IPS DF 4.7 (cell line): ENCODE measurements around the gene CNTNAP5.

Experiments
- DNase-seq: peaks from one replicate; pipeline ENCODE4 v3.0.0-alpha.2; 2013; ENCODE audit warnings: low spot score; ENCODE audit errors: extremely low read depth

The CNTNAP5 gene

DNA sequence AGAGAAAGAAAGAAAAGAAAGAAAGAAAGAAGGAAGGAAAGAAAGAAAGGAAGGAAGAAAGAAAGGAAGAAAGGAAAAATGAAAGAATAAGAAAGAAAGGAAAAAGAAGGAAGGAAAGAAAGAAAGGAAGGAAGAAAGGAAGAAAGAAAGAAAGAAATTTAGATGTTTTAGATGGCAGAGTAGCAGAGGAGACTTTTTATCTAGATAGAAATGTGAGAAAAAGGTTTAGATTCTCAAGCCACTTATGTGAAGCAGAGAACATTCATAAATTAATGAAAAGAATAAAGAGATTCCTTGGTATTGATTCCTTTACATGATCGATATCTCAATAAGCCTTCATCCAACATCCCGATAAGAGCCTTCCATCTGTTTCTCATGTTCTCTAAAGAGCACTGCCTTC is 513.5 kb downstream of the CNTNAP5 start:
- no peak for DNase-seq

DNA sequence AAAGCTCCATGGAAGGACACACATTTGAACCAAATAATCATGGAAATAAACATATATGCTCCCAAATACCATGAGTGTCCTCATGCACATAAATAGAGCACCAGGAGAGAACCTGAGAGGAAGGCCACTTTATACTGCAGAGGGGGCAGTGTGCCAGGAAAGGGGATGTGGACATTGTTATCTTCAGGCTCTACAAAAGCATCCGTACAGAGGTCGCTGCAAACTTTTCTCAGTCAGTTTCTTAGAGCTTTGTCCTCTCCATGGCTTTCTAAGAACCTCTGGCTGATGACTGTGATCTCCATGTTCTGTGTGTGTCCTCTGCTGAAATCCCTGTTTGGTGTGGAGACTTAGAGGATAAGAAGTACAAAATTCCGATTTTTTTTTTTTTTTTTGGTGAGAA is 515.7 kb downstream of the CNTNAP5 start:
- no peak for DNase-seq

DNA sequence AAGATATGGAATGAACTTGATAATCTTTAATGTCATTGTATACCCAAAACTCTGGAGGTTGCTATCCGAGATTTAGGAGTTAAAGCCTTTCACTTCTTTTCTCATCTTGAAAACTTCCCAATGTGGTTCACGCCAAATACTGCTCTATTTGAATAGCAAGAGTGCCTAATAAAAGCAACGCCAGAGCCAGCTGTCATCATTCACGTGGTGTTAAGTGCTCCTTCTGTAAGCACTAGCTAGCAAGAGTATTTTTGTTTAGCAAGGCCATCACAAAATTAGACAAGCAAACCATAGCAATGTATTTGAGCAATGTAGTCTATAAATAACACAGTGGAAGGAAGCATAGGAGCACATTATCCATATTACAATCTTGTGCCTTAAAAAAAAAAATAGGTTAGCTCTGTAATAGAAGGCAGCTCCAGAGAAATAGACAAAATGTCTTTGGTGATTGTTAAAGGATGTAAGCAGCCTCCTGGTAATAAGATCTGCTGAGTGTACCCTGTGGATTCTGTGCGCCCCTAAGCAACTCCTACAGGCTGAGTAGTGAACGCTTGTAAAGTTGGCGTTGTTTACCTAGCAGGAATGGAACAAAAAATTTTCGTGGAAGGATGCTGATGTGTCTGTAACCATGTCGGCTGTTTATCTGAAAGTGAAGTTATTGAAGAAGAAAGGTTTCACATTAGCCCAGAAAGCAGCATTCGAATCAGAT is 518.0 kb downstream of the CNTNAP5 start:
- no peak for DNase-seq

DNA sequence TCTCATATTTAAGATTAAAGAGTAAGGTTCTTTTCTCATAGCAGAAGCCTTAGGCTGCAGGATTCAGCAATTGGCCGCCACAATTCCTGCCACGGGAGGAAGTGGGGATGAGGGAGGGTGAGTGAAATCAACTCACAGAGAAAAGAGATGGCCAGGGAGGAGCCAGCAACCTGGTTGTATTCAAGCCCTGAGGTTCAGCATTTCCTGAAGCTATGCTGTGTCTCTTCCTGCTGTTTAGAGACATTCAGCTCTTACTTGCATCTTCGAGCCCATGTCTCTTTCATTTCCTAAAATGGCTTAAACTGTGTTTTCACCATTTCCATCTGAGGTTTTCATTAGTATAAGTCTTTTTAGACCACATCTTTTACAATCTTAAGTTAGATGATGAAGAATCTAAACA is 522.6 kb downstream of the CNTNAP5 start:
- no peak for DNase-seq

DNA sequence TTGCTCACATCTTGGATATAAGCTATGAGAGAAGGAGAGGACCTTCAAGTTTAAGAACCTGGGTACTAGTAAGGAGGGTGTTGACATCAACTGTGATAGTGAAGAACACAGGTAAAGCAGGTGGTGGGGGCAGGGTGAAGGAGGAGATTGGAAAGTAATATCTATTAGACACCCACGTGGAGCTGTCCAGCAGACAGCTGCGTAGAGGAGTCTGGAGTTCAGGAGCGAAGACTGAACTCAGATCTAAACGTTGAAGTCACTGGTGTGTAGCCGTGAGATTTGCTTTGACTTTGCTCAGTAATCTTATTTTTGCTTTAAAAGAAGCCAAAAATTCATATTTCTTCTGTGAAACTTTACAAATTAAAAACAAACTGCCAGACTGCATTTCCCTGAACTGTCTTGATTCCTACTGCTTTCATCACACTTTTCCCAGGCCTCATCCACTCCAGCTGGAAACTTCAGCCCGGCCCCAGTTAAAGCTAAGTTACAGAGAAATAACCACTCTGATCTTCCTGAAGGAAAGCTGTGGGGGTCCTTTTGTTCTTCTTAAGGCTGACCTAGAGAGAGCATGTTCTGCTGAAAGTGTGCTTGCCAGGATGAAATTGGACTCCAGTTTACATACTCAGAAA is 533.3 kb downstream of the CNTNAP5 start:
- no peak for DNase-seq

DNA sequence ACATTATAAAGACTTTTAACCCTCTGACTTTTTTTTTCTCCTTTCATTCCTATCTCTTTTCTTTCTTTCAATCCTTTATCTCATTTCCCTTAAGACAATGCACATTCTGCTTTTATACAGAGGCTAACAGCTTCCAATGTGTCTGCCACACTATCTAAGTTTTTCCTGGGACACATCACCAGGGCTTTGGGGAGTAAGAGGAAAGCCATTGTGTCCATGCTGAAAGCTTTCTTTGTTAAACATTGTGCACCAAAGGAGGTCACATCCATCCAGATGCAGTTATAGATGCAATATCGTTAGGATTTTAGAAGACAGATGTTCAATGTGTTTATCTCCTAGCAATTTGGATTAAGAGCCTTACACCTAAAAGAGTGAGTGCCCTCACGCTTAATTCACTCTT is 534.1 kb downstream of the CNTNAP5 start:
- no peak for DNase-seq

DNA sequence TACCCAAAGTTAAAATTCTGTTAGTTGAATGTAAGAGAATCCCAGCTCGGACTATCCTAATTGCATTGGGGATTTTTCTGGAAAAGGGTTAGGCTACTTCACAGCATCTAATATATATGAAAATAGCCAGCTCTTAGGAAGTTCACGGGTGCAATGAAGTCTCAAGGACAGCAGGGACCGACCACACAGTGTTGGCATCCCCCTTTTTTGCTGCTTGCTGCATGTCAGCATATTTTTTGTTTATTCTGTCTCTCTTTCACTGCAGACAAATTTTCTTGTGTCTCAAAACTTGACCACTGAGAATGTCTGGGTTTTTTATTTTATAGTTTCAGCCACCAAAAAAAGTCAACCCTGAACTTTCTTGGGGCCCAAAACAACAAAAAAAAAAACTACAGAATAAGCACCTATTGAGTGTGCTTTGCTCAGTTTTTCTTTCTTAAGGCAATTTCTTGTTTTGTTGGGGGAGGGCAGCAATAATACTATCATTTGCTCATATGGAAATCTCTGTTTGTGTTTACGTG is 535.6 kb downstream of the CNTNAP5 start:
- no peak for DNase-seq

DNA sequence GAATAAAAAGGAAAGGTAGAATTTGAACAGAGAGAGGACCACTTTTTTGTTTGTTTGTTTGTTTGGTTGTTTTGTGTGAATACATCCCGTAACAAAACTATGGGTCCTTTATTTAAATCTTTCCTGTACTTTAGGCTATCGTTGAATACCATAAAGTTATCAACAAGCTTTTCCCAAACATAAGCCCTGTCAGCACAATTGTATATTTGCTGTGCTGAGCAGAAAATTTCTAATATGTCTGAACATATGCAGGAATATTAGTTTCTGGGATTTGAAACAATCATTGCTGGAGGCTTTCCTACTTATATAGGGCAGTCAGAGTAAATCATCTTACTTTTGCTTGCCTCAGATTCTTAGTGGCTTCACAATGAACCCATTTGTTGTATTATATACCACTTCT is 536.4 kb downstream of the CNTNAP5 start:
- no peak for DNase-seq

DNA sequence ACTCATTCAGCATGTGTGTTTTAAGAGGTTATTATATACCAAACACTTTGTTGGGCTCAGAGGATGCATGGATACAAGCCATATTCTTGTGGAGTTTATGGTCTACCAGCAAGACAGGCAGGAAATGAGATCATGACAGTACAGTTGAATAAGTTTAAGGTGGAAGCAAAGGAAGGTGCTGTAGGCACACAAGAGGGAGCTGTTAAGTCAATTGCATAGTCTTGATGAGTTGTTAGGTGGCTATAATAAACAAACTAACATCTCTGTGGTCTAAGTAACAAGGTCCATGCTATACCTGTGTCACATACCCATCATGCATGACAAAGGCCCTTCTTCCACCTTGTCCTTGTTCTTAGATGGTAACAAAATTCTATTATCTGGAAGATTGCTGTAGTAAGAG is 538.3 kb downstream of the CNTNAP5 start:
- no peak for DNase-seq

DNA sequence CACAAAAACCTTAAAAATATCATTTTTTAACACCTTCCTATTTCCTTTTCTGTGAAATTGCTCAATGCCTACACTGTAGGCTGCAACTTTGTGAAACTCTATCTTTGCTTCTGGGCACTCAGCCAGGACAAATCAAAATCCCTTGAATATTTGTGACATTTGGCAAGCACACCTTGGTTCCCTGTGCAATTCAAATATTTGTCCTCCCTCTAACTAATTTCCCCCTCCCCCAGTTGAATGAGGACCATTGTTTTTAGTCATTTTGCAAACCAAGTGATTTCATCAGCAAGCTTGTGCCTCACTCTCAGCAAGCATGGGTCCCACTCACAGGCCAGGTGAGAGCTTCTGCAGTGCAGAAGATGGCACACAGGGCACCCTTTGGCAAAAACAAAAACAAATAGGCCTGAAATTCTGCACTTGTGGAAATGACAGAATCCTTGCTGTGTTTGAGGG is 541.5 kb downstream of the CNTNAP5 start:
- no peak for DNase-seq

DNA sequence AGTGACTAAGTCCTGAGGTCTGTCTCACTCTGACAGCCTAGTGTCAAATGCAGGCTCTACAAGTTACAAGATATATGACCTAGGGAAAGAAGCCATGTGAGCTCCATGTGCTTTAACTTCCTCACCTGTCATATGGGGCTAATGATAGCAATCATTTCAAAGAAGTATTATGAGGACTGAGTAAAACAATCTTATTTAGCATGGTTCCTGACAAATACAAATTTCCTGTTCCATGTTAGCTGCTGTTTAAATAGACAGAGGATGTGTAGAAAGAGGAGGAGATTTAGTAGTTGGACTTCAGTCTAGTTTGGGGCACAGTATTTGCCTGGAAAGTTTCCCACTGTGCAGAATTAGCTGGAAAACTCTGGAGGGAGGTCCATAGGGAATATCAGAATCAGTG is 545.8 kb downstream of the CNTNAP5 start:
- DNase-seq = no peak

DNA sequence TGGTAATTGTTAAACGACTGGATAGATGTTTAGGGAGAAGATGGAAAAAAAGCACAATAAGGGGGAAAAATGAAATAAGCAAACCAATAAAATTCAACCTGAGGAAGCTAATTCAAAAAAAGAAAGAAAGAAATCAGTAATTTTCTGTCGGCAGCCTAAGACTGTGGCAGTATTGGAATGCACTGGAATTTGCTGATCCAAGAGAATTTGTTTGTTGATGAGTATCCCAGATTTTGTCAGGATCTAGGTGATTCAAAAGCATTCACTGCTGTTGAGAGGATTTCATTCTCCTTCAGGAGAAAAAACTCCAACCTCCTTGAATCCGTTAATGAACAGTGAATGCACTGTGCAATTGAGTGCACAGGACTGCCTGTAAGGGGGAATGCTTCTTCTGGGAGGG is 546.7 kb downstream of the CNTNAP5 start:
- no peak for DNase-seq

DNA sequence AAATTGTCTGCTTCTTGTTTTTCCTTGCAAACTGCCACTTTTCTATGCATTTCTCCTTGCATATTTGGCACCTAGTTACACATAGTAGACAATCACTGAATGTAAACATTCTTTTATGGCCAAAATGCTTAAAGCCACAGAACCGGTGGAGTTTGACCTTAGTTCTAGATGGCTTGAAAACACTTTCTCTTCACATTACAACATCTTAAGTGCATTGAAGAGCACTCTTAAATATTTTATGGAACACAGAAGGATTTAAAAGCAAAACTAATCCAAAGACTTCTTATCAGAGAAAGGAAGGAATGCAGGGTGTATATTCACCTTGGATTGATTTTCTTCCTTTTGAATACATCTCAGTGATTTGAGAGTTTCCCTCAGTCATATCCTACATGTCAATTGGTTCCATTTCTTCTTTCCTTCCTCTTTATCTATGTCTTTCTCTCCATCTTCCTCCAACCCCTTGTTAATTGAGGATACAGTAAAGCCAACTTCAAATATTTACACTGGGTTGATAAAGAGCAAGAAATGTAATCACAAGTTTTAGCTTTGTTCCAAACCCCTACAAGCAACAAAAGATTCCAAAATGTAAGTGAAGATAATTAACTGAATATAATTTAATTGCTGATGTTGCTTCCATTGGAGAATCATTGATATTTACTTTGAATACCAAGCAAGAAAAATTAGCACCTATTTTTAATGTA is 548.0 kb downstream of the CNTNAP5 start:
- no peak for DNase-seq

DNA sequence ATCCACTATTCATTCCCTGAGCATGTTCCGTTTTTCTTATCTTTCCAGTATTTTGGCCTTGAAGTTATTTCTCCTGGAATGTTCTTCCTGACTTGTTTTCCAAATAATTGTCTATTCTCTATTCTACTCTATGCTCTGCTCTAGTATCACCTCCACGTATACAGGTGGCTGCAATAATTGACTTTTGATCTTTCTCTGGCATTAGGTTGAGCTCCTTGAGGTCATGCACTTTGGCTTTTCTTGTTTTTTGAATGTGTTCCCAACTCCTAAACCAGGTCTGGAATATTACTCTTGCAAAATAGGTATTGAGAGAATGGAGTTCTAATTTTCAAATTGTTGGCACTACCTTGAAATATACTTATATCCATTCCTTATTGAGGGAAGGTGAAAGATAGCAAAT is 550.4 kb downstream of the CNTNAP5 start:
- no peak for DNase-seq

DNA sequence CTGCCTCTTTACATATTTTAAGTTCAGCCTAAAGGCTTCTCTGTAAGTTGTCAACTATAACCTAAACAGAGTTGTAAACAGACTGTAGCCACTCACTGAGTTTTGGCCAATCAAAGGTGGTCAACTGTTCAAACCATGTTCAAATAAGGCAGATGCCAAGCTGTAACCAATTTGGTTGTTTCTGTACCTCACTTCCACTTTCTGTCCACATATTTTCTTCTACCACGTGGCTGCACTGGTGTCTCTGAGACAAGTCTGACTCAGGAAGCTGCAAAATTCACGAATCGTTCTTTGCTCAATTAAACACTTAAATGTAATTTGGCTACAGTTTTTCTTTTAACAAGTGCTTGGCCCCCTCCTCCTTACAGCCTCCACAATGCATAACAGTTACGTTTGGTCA is 555.2 kb downstream of the CNTNAP5 start:
- no peak for DNase-seq

DNA sequence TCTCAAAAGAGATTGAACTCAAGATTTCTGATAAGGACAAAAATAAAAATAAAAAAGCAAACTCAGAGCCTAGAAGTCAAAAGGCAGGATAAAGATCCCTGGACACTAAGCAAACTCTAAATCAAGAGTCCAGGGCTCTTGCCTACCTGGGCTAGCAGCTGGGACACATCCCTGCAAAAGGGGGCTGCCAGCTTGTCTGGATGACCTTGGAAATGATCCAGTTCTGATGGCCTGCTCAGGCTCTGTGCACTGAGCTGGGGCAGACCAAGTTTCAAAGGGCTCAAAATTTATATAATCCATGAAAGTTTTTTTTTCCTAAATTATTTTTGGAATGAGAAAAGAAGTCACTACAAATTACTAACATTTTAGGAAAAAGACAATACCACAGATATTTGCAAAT is 557.3 kb downstream of the CNTNAP5 start:
- no peak for DNase-seq

DNA sequence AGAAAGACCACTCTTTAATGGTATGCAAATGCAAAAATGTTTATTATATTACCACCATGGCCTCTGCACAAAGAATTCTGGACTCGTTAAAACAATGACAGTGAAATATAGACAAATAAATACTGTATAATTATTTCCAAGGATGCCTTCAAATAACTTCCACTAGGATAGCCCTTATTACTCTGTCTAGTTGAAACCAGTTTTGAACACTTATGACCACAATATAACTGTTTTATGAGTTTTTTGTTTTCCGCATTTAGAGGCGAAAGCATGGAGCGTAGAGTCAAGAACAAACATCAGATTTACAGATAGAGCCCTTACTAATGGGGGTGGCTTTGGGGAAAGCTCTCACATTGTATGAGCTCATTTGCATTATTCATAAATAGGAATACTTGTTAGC is 559.5 kb downstream of the CNTNAP5 start:
- no peak for DNase-seq

DNA sequence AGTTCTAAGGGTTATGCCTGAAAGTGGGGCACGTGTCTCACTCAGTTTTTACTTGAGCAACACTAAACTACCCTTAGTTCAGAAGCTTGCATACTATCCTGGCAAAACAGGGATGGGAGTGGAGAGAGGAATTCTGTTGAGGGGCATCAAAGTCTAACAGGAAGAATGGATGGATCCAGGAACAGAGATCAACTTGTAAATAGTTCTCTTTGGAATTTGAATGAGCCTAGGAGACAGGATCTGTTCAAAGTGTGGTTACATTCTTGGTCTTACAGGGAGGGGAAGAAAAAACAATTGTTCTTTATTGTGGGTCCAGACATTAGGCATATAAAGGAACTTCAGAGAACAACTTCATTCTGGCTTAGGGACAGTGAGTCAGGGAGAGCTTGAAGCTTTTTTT is 560.2 kb downstream of the CNTNAP5 start:
- no peak for DNase-seq

DNA sequence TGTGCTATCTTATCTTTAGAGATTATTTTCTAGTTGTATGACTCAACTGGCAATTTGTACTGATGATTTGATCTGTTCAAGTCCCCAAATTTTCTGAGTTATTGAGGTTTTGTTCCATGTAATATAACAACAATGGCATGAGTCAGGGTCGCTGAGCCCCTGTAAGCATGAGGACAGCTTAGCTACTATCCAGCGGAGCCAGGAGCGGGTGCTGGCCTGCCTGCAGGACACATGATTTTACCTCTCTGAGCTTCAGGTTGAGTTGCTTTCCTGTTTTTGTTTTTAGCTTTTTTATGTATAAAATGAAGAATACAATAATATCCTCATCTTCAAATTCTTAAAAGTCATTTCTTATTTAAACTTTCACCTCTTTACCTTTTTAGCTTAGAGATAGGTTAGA is 561.1 kb downstream of the CNTNAP5 start:
- DNase-seq = no peak

DNA sequence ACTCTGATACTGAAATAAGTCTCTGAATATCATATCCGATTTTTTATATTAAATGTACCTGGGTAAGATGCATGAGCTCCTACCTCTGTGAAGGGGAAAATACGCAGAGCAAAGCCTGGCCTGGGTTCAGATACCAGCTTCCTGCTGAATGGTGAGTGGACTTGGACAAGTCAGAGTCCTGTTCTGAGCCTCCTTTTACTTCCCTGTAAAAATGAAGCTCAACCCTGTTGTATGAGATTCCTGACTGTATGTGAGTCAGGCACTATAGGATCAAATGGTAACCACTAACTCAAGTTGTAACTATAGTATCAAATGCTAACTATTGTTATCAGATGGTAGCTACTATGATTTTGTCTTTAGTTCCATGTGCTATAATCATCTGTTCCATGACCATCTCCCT is 561.7 kb downstream of the CNTNAP5 start:
- no peak for DNase-seq

DNA sequence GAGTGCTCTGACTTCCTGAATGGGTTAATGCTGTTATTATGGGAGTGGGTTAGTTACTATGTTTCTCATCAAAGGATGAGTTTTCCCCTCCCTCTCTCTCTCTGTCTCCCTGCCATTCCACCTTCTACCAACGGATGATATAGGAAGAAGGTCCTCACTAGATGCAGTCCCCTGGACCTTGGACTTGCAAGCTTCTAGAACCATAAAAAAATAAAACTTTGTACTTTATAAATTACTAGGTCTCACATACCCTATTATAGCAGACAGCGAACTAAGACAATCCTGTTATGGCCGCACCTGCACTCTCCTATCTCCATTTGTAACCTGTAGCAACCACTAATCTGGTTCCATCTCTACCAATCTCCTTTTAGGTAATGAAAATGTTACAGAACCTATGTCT is 564.9 kb downstream of the CNTNAP5 start:
- no peak for DNase-seq

DNA sequence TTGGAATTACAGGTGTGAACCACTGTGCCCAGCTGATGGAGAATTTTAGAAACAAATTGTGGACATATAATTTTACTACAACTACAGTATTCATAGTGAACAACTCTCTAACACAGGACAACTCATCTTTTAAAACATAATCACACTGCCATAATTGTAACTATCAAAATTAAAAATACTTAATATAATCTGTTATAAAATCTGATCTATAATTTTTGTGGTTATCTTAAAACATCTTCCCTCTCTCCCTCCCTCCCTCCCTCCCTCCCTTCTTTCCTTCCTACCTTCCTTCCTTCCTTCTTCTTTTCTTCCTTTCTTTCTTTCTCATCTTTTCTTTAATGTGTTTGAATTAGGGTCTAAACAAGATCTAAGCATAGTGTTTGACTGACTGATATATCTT is 577.7 kb downstream of the CNTNAP5 start:
- DNase-seq = no peak

DNA sequence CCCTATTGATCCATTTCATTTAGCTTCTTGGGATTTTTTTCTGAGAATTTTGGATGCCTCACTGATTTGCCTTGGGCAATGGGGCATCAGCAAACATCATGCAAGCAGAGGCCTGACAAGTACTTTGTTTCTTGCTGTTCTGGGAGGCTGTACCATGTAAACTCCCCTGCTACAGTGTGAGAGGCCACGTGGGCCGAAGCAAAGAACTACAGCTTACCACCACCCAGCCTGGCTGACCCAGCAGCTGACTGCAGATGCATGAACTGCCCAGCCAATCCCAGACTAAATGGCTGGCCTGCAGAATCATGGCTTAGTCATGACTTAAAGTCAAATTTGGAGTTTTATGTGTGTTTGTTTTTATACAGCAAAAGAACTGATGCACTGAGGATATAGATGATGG is 579.9 kb downstream of the CNTNAP5 start:
- no peak for DNase-seq
